HG02759 (cell line): ENCODE results near the gene ZNG1A.
"Not testable (repeated sequence)": the region's sequence is repeated elsewhere in the genome, so short reads cannot be mapped to it uniquely, and the experiment has no call there.

ENCODE experiments used
- ATAC-seq: cut with Tn5 transposase; IDR thresholded peaks from one replicate; pipeline ENCODE4 v1.9.1; 2021; ENCODE audit warnings: mild to moderate bottlenecking, moderate library complexity; ENCODE audit not compliant: unreplicated experiment

The ZNG1A gene

GRCh38 chr9:178140-178825, 573 bp downstream of the ZNG1A start:
- ATAC-seq = not testable (repeated sequence)

GRCh38 chr9:169757-170156, 9.1 kb downstream of the ZNG1A start:
- not testable (repeated sequence) for ATAC-seq

DNA sequence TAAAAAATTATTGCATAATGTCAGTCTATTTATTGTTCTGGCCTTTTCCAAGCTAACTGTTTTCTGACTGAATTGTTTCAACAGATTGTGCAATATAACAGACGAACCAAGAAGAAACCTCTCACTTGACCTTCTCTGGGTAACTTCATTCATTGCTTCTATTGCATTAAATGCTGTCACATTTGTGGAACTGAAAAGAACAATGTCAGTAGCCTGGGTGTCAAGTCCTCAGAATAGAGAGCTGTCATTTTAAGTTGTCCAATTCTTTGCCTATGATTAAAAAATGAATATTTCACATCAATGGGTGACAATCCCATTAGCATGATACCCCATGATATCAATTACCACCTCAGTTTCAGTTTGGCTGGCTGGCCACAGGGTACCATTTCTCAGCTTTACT, 19.0 kb downstream of the ZNG1A start:
- not testable (repeated sequence) for ATAC-seq

GRCh38 chr9:151173-151572, 27.7 kb downstream of the ZNG1A start:
- not testable (repeated sequence) for ATAC-seq

GRCh38 chr9:139880-140279, 39.0 kb downstream of the ZNG1A start:
- not testable (repeated sequence) for ATAC-seq

- not testable (repeated sequence) for ATAC-seq
Observed at GRCh38 chr9:117995-118467, 60.8 kb downstream of the ZNG1A start, which contains the start of gene FOXD4. Gene FOXD4, minus strand, starts transcription at chr9:118417. Its CDS starts 298 bp downstream, at chr9:118119.

GRCh38 chr9:117144-117994, 61.5 kb downstream of the ZNG1A start:
- not testable (repeated sequence) for ATAC-seq

DNA sequence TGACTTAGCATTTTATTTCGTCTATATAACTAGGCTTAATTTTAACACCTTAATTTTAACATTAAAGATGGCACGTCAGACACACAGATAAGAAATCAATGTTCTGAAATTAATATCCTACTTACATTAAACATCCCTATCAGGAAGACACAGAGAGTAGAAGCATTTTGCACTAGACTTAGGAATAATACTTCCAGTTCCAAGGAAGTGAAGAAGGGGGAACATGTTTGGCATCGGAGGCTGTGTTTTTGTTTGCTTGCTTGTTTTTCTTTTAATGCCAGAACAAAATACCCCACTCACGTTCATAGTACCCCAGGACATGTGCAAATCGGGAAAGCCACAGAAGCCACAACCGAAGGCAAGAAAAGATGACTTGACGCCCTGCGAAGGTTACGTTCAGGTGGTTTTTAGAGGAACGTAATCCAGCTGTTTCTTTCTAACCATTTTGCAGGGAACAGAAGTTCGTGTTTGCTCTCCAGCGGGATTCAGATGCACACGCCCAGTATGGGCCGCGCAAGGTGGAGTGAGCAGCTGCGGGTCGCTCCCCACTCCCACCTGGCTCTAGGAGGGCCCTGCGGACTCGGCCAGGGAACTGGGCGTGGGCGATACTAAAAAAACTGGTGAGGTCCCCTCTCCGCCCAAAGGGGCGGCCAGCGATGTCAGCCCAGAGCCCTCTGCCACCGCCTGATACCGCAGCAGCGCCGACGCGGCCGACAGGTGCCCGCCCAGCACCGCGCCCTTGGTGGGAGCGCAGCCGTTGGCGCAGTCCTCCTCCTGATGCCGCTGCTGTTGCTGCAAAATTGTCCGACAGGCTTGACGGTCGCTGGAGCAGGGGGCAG, 62.4 kb downstream of the ZNG1A start:
- not testable (repeated sequence) for ATAC-seq

GRCh38 chr9:115118-115451, 63.8 kb downstream of the ZNG1A start:
- ATAC-seq = not testable (repeated sequence)

- ATAC-seq = peak; percentile 29
Observed at GRCh38 chr9:114267-115117, 64.4 kb downstream of the ZNG1A start.

DNA sequence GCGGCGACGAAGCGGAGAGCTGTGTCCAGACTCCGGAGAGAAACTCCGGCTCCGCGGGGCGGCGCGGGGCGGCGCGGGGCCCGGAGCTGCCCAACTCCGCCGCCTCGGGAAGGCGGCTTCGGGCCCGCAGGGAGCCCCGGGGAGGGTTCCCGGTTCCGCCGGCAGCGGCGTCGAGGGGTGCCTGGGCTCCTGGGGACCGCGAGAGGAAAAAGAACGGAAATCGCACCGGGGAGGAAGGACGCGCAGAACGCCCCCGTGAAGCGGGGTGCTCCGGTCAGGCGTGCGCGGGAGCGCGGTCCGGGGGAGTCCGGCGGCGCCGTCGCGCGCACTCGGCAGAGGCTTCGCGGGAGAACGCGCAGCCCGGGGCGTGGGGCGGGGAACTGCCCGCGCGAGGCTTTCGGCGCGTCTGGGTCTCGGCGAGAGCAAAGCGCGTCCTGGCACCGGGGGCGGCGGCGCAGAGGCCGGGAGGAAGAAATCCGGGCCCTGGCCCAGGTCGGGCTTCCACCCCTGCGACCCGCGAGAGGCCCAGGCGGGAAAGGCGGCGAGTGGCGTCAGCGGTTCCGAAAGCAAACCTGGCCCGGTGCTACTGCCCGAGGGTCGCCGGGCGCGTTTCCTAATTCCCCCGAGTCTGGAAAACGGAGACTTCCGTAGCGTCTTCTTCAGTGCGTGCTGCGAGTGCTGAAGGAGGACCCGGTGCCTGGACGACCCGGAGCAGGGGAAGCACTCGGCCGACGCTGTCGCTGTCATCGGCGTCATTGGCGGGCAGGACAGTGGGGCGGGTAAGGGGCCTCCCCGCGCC, 65.2 kb downstream of the ZNG1A start:
- ATAC-seq = peak; percentile 76

DNA sequence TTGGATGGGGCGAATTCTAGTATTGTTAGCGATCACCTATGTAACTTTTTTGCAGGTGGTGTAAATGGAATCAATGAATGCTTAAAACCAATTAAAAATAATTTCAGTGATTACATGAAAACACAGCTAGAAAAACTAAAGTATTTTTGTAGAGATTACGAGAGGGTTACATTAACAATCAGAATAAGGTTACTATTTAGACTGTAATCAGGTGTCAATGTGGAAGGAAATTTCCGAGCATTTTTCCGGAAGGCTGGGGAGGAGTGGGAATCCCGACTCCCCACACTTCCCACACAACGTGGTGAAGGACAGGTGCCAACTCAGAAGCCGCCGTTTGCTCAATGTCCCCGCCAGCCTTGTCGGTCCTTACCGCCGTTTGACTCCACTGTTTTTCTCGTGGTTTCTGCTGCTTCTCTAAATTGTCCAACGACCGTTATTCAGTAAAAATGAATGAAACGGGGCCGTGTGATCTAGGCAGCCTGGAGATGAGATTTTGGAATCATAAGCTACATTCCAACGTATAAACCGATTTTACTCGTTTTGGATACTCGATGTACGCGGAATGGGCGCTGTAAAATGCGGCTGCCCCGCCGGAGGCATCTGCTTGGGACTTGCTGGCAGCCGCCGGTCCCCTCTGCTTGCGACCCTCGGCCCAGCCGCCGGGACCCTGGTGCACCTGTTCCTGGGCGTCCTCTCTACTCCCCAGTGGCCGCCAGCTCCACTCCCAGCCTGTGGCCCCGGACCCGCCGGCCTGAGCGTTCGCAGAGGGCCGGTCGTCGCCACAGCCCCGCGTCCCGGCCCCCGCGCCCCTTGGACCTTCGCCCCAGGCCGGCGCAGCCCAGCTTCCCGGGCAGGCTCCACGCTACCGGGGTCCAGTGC, 66.0 kb downstream of the ZNG1A start:
- ATAC-seq = peak; percentile 21

DNA sequence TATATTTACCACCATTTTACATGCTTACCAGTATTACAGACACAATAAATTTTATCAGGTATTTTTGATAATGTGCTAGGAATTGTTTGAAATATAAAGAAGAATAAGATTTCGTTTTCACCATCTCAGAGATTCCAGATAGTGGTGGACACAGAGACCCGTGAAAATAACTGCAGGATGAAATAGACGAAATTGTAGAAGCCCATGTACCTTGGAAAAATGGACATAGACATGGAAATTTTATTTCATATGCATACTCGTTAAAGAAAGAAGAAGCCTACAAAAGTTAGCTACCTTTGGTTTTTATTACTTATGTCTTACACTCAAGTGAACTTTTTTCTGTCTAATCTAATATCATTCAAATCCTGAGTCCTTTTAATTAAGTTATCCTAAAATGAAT, 68.2 kb downstream of the ZNG1A start:
- ATAC-seq = not testable (repeated sequence)

DNA sequence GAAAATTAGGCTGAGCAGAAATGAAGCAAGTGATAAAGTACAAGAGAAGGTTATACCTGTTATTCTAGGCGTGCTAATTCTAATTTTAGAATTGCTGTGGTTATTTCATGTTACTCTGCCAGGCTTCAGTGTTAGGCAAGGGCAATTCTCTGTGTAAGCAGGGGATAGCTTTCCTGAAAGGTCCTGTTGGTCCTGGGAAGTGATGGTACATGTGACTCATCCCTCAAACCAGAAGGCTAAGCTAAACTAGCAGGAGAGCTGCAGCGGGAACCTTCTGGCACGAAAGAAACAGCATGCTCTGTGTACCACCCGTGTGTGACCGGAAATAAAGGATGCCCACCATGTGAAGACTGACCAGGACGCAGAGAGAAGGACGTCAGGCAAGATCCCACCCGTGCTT, 69.3 kb downstream of the ZNG1A start:
- ATAC-seq = not testable (repeated sequence)

GRCh38 chr9:108742-109495, 69.9 kb downstream of the ZNG1A start:
- not testable (repeated sequence) for ATAC-seq

- not testable (repeated sequence) for ATAC-seq
Observed at GRCh38 chr9:105991-106390, 72.9 kb downstream of the ZNG1A start.

- not testable (repeated sequence) for ATAC-seq
Observed at GRCh38 chr9:100430-100829, 78.4 kb downstream of the ZNG1A start.

DNA sequence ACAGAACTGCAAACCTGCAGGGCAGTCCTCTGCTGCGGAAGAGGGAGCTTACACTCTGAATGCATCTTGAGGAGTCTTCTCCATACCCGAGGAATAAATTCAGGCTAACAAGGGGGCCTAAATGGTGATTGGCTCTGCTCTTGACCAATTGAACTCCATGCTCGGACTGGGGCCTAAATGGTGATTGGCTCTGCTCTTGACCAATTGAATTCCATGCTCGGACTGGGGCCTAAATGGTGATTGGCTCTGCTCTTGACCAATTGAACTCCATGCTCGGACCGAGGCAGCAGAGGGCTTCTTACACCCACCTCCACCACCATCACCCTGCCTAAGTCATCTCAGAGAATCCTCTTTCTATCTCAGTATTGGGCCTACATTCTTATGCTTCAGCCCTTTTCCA, 79.0 kb downstream of the ZNG1A start:
- not testable (repeated sequence) for ATAC-seq
